ENCODE measurements around the gene CGNL1.

DNA sequence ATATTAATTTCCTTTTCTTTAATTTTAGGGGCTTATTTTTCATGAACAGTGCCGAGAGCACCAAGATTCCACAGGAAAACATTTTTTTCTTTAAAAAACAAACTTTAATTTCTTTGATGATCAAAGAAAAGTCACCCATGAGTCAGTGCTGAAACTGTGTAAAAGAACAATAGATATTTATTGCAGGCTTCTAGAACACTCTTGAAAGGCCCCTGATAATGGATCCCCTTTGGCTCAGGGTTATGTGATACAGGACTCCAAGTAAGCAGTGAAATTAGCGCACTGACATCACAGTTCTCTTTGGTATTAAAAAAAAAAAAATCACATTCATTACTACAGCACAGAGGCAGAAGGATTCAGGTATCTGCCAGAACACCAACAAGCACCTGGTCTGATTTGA lies 149.3 kb downstream of the CGNL1 start:
- TF ChIP-seq, protein P1, sequence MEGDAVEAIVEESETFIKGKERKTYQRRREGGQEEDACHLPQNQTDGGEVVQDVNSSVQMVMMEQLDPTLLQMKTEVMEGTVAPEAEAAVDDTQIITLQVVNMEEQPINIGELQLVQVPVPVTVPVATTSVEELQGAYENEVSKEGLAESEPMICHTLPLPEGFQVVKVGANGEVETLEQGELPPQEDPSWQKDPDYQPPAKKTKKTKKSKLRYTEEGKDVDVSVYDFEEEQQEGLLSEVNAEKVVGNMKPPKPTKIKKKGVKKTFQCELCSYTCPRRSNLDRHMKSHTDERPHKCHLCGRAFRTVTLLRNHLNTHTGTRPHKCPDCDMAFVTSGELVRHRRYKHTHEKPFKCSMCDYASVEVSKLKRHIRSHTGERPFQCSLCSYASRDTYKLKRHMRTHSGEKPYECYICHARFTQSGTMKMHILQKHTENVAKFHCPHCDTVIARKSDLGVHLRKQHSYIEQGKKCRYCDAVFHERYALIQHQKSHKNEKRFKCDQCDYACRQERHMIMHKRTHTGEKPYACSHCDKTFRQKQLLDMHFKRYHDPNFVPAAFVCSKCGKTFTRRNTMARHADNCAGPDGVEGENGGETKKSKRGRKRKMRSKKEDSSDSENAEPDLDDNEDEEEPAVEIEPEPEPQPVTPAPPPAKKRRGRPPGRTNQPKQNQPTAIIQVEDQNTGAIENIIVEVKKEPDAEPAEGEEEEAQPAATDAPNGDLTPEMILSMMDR (IDR thresholded peaks at IDR 0.05), result no peak
- no peak for TF ChIP-seq POLR2A (IDR thresholded peaks at IDR 0.05)

Data from lower leg skin (tissue), 3 donors.